ENCODE measurements around the gene ANGPTL2.

The ANGPTL2 gene

GRCh38 chr9:127053960-127054359 is 68.5 kb downstream of the ANGPTL2 start:
- no peak for TF ChIP-seq SIN3A (IDR thresholded peaks at IDR 0.05; ENCODE audit: borderline replicate concordance, insufficient read depth, low read length)
- TF ChIP-seq POLR2AphosphoS5 (IDR thresholded peaks at IDR 0.05; ENCODE audit: low read depth, low read length) = no peak
- TF ChIP-seq REST (IDR thresholded peaks at IDR 0.05; ENCODE audit: insufficient read depth in 1 of 2, low read depth in 2 of 2, low read length in 2 of 2) = no peak
- no peak for TF ChIP-seq FOXP2 (optimal IDR thresholded peaks at IDR 0.05; ENCODE audit: borderline replicate concordance, extremely low read depth, extremely low read length, insufficient read depth)
- TF ChIP-seq TAF1 (IDR thresholded peaks at IDR 0.05; ENCODE audit: borderline replicate concordance, insufficient read depth, low read length) = no peak

- TF ChIP-seq REST (IDR thresholded peaks at IDR 0.05; ENCODE audit: insufficient read depth in 1 of 2, low read depth in 2 of 2, low read length in 2 of 2) (no peak), FOXP2 (optimal IDR thresholded peaks at IDR 0.05; ENCODE audit: borderline replicate concordance, extremely low read depth, extremely low read length, insufficient read depth) (no peak), TAF1 (IDR thresholded peaks at IDR 0.05; ENCODE audit: borderline replicate concordance, insufficient read depth, low read length) (no peak), POLR2AphosphoS5 (IDR thresholded peaks at IDR 0.05; ENCODE audit: low read depth, low read length) (no peak), SIN3A (IDR thresholded peaks at IDR 0.05; ENCODE audit: borderline replicate concordance, insufficient read depth, low read length) (no peak)
Observed at GRCh38 chr9:127053057-127053821, 69.2 kb downstream of the ANGPTL2 start.

DNA sequence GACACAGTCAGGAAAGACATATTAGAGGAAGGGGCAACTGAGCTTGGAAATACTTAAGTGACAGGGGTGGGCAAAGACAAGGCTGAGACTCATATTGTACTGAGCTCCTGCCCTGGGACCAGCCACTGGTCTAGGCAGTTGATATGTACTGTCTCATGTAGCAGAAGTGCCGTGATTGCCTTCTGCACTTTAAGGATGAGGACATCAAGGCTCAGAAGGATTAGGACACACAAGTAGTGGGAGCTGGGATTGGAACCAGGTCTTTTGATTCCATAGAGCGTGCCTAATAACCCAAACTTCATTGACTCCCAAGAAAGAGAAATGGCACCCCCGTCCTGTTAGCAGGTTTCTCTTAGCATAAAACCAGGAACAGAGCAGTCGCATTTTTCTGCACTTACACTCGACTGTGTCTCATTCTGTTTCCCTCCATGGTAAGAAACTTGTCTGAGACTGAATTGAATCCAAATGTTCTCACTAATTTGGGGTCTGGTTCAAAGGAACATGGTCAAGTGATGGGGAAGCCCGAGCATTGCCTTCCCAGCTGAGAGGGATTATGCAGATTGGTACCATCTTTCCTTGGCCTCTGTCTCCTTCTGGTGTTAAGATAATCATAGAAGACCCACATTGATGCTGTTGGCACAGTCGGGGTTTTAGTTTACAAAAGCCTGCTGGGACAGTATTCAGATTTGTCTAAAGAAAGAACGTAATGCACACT is 70.4 kb downstream of the ANGPTL2 start:
- TF ChIP-seq POLR2AphosphoS5 (IDR thresholded peaks at IDR 0.05; ENCODE audit: low read depth, low read length) (no peak), REST (IDR thresholded peaks at IDR 0.05; ENCODE audit: insufficient read depth in 1 of 2, low read depth in 2 of 2, low read length in 2 of 2) (no peak), FOXP2 (optimal IDR thresholded peaks at IDR 0.05; ENCODE audit: borderline replicate concordance, extremely low read depth, extremely low read length, insufficient read depth) (no peak), SIN3A (IDR thresholded peaks at IDR 0.05; ENCODE audit: borderline replicate concordance, insufficient read depth, low read length) (no peak), TAF1 (IDR thresholded peaks at IDR 0.05; ENCODE audit: borderline replicate concordance, insufficient read depth, low read length) (no peak)

DNA sequence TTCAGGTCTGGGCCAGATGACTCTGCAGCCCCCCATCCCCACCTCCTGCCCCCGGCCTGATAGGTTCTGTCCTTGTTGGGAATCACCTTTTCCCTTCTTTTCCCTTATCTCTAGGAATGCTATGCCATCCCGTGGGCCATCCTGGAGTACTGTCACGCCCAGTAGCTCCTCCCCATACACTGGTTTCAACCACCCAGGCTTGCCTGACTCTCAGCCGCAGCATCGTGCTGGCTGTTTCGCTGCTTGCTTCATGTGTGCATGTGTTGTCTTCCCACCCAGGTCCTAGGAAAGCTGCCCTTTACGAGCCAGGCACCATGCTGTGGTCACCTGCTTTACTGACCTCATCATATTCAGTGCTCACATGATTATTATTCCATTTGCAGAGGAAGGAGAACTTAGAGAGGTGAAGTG is 71.8 kb downstream of the ANGPTL2 start:
- TF ChIP-seq TAF1 (IDR thresholded peaks at IDR 0.05; ENCODE audit: borderline replicate concordance, insufficient read depth, low read length) = no peak
- TF ChIP-seq REST (IDR thresholded peaks at IDR 0.05; ENCODE audit: insufficient read depth in 1 of 2, low read depth in 2 of 2, low read length in 2 of 2) = no peak
- TF ChIP-seq POLR2AphosphoS5 (IDR thresholded peaks at IDR 0.05; ENCODE audit: low read depth, low read length) = no peak
- TF ChIP-seq FOXP2 (optimal IDR thresholded peaks at IDR 0.05; ENCODE audit: borderline replicate concordance, extremely low read depth, extremely low read length, insufficient read depth) = no peak
- TF ChIP-seq SIN3A (IDR thresholded peaks at IDR 0.05; ENCODE audit: borderline replicate concordance, insufficient read depth, low read length) = no peak

All from PFSK-1 (cell line).